ENCODE results near the gene SPP2. TPM values are rescaled to one million over a fixed set of nuclear protein-coding genes. Genes with fewer than 3 reads are reported as not detected.

The SPP2 gene
- total and polyA plus RNA-seq, 9 of the 15 experiments (the other 6 are each of a cell fraction or from before 2014, with no cell fraction given): not detected

DNA sequence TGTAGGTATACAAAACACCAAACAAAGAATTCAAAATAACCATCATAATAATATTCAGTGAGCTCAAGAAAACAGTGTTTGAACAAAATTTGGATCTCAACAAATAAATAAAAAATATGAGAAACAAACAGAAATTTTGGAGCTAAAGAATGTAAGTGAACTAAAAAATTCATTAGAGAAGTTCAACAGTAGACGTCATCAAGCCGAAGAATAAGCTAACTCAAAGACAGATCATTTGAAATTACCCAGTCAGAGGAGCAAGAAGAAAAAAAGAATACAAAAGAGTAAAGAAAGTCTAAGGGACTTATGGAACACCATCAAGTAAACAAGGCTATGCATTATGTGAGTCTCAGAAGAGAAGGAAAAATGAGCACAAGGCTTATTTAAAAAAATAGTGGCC is 16.6 kb upstream of the SPP2 start (continued):
- TF ChIP-seq EZH2 (IDR thresholded peaks at IDR 0.05; ENCODE audit: borderline replicate concordance, low read depth, low read length) (no peak), SRF (CRISPR knock-in tag; IDR thresholded peaks at IDR 0.05) (no peak)

DNA sequence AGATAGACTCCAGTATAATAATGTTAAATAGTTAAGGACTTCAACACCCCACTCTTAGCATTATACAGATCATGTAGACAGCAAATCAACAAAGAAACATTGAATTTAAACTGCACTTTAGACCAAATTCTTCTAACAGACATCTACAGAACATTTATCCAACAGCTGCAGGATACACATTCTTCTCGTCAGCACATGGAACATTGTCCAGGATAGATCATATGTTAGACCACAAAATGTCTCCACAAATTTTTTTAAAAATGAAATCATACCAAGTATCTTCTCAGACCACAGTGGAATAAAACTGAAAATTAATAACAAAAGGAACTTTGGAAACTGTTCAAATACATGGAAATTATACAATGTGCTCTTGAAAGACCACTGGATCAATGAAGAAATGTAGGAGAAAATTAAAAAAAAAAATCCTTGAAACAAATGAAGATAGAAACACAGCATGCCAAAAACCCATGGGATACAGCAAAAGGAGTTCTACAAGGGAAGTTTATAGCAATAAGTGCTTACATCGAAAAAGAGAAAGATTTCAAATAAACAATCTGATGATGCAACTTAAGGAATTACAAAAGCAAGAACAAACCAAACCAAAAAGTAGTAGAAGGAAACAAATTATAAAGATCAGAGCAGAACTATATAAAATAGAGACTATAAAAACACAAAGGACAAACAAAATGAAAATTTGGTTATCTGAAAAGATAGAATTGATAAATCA is 12.3 kb upstream of the SPP2 start:
- H3K27me3 ChIP-seq (ENCODE audit: control insufficient read depth in 2 of 2, insufficient read depth in 2 of 2, low read length in 2 of 2): no peaks in the 10 kb centered on the region
- no TSS peak for BruUV-seq (replicated peaks)
- ChIA-PET CTCF (ENCODE audit: low intra/inter-chr PET ratio) (no interaction called here), POLR2A (no interaction called here)
- H4K20me1 ChIP-seq (replicated peaks; ENCODE audit: control insufficient read depth, insufficient read depth, low read length): no peaks in the 10 kb centered on the region
- intact Hi-C loops (cut with micrococcal nuclease): no loop called here
- H3K27ac ChIP-seq (ENCODE audit: extremely low read depth, low read depth, low read length): no peak overlapping the region
- H3K9ac ChIP-seq (ENCODE audit: insufficient read depth in 1 of 2, low read depth in 2 of 2, low read length in 2 of 2): no peak overlapping the region
- no peaks in the 10 kb centered on the region for H3K79me2 ChIP-seq (ENCODE audit: control insufficient read depth, insufficient read depth, low read length)
- in situ Hi-C loops (cut with MboI): no loop called here
- no peaks in the 10 kb centered on the region for H3K36me3 ChIP-seq (ENCODE audit: control insufficient read depth, insufficient read depth, low read length)
- no peak overlapping the region for H2AFZ ChIP-seq (ENCODE audit: low read depth, low read length)
- no peaks in the 10 kb centered on the region for H3K4me1 ChIP-seq (replicated peaks in 1 of 2; ENCODE audit: control insufficient read depth in 2 of 2, insufficient read depth in 2 of 2, low read length in 2 of 2)
- H3K9me3 ChIP-seq (replicated peaks; ENCODE audit: control insufficient read depth, insufficient read depth, low read depth, low read length): no peaks in the 10 kb centered on the region
- FAIRE-seq (no peak), ATAC-seq (no peak), DNase-seq (ENCODE audit: extremely low read depth in 1 of 4, low spot score in 3 of 4) (no peak)
- no peak overlapping the region for H3K4me3 ChIP-seq
- H3K4me2 ChIP-seq (ENCODE audit: insufficient read depth, low read length): no peak overlapping the region
- 0% methylated on average over 2 of the region's 2 CpGs for WGBS (ENCODE audit: insufficient coverage, low coverage, missing lambda C conversion rate)
- no peaks in the 10 kb centered on the region for H3K9me1 ChIP-seq (ENCODE audit: control insufficient read depth, insufficient read depth, low read length)
- TF ChIP-seq, protein P1, sequence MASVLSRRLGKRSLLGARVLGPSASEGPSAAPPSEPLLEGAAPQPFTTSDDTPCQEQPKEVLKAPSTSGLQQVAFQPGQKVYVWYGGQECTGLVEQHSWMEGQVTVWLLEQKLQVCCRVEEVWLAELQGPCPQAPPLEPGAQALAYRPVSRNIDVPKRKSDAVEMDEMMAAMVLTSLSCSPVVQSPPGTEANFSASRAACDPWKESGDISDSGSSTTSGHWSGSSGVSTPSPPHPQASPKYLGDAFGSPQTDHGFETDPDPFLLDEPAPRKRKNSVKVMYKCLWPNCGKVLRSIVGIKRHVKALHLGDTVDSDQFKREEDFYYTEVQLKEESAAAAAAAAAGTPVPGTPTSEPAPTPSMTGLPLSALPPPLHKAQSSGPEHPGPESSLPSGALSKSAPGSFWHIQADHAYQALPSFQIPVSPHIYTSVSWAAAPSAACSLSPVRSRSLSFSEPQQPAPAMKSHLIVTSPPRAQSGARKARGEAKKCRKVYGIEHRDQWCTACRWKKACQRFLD (CRISPR knock-in tag; IDR thresholded peaks at IDR 0.05): no peak
- TF ChIP-seq, protein P2, sequence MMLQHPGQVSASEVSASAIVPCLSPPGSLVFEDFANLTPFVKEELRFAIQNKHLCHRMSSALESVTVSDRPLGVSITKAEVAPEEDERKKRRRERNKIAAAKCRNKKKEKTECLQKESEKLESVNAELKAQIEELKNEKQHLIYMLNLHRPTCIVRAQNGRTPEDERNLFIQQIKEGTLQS (IDR thresholded peaks at IDR 0.05): peak; percentile 37; the same call in 1 of the 2 replicates
- TF ChIP-seq, protein P2 (CRISPR knock-in tag; conservative IDR thresholded peaks at IDR 0.05): no peak
- TF ChIP-seq CEBPG (CRISPR knock-in tag; IDR thresholded peaks at IDR 0.05): no peak
- 0 out of 4 replicates have a peak, but pooled peaks of 1 of the 2 experiments have one; percentile 11 for TF ChIP-seq CEBPG (tag; conservative IDR thresholded peaks at IDR 0.05 in 1 of 2, IDR thresholded peaks at IDR 0.05 in 1 of 2)

Measured in K562 (cell line).